ENCODE measurements around the gene PLEKHG4B.

GRCh38 chr5:203246-203930 is 111.4 kb downstream of the PLEKHG4B start:
- TF ChIP-seq CTCF (conservative IDR thresholded peaks at IDR 0.05) (no peak), ZFX (IDR thresholded peaks at IDR 0.05) (no peak)
